HL-60 (cell line): ENCODE measurements around the gene TBX21.

Source experiments
- DNase-seq, 2 experiments: peaks; one replicate each; pipeline ENCODE4 v3.0.0-alpha.2; 2010 to 2020; ENCODE audit warnings: low read depth in 1 of 2, low spot score in 1 of 2
- H3K27ac ChIP-seq: fragments of 250-450 bp; sonication (Bioruptor Pico); replicated peaks from 2 replicates; pipeline ENCODE4 v1.5.1; 2020; ENCODE audit warnings: mild to moderate bottlenecking, moderate library complexity
- H3K27me3 ChIP-seq: fragments of 250-450 bp; sonication (Bioruptor Pico); 2 replicates; pipeline ENCODE4 v1.5.1; 2021; ENCODE audit warnings: mild to moderate bottlenecking, moderate library complexity; ENCODE audit not compliant: insufficient read depth, poor library complexity, severe bottlenecking
- H3K4me3 ChIP-seq: replicated peaks from 2 replicates; pipeline ENCODE4 v1.5.1; 2011; ENCODE audit warnings: mild to moderate bottlenecking, control low read depth, low read length; ENCODE audit not compliant: insufficient read depth
- CTCF ChIP-seq: IDR thresholded peaks from one replicate; pipeline ENCODE4 v1.5.1; 2011; ENCODE audit warnings: low read length, control low read depth, inconsistent platforms; ENCODE audit not compliant: insufficient read depth
- GABPA ChIP-seq: IDR thresholded peaks from 2 replicates; pipeline ENCODE4 v1.6.1; 2012; ENCODE audit warnings: low read depth
- POLR2AphosphoS5 ChIP-seq: IDR thresholded peaks from 2 replicates; pipeline ENCODE4 v1.6.1; 2012; ENCODE audit warnings: low read depth
- REST ChIP-seq: IDR thresholded peaks from 2 replicates; pipeline ENCODE4 v1.6.1; 2012; ENCODE audit warnings: low read depth; ENCODE audit not compliant: insufficient replicate concordance
- SPI1 ChIP-seq: IDR thresholded peaks from 2 replicates; pipeline ENCODE4 v1.6.1; 2012; ENCODE audit warnings: low read depth, mild to moderate bottlenecking, borderline replicate concordance

The TBX21 gene

GRCh38 chr17:47694581-47695428, 38.2 kb upstream of the TBX21 start:
- DNase-seq = peak; percentile 66 to 74
- H3K4me3 ChIP-seq = peak overlapping the region; percentile 71

DNA sequence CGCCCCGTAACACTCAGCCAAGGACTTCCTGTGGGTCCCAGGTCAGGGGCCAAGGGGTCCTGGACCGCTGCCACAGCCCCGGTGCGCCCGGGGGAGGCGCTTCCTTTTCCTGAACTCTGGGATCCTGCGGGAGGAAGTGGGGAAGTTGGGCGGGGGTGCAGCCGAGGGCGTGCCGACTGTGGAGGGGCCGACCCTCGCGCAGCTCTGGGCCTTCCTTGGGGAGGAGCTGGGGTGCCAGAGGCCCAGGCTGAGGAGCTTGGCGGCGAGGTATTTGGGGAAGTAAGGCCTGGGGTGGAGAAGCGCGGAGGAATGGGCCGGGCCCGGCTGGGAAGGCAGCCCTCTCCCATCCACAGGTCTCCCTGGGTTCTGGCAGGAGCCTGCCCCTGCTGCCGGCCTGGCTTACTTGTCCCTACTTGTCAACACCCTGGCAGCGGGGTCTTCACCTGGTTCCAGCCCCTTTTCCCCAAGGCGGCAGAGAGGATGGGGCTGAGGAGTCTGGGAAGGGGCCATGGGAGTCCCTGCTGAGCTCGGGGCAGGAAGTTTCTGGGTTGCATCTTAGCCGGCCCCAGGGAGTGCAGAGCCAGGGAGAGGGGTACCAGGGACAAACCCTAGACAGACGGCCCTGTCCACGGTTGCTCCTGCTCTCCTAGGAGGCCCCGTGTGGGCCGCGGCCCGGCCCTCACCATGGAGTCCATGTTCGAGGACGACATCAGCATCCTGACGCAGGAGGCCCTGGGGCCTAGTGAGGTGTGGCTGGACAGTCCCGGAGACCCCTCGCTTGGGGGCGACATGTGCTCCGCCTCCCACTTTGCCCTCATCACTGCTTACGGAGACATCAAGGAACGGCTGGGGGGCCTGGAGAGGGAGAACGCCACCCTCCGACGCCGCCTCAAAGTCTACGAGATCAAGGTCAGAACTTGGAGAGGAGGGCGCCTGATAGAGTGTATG, 37.3 kb upstream of the TBX21 start:
- TF ChIP-seq SPI1 = peak; percentile 51; the same call in 1 of the 2 replicates
- no peak for TF ChIP-seq GABPA
- TF ChIP-seq POLR2AphosphoS5 = peak; percentile 64; the same call in 1 of the 2 replicates
- Histone ChIP-seq H3K27ac (peak overlapping the region; percentile 90), H3K4me3 (peak overlapping the region; percentile 71), H3K27me3 (no peaks in the 10 kb centered on the region)
- peak; percentile 86 to 89 for DNase-seq

More at GRCh38 chr17:47694581-47695428, 38.2 kb upstream of the TBX21 start:
- TF ChIP-seq CTCF = no peak
- peak; percentile 73; the same call in 1 of the 2 replicates for TF ChIP-seq POLR2AphosphoS5
- Histone ChIP-seq H3K27me3 (no peaks in the 10 kb centered on the region), H3K27ac (peak overlapping the region; percentile 90)

DNA sequence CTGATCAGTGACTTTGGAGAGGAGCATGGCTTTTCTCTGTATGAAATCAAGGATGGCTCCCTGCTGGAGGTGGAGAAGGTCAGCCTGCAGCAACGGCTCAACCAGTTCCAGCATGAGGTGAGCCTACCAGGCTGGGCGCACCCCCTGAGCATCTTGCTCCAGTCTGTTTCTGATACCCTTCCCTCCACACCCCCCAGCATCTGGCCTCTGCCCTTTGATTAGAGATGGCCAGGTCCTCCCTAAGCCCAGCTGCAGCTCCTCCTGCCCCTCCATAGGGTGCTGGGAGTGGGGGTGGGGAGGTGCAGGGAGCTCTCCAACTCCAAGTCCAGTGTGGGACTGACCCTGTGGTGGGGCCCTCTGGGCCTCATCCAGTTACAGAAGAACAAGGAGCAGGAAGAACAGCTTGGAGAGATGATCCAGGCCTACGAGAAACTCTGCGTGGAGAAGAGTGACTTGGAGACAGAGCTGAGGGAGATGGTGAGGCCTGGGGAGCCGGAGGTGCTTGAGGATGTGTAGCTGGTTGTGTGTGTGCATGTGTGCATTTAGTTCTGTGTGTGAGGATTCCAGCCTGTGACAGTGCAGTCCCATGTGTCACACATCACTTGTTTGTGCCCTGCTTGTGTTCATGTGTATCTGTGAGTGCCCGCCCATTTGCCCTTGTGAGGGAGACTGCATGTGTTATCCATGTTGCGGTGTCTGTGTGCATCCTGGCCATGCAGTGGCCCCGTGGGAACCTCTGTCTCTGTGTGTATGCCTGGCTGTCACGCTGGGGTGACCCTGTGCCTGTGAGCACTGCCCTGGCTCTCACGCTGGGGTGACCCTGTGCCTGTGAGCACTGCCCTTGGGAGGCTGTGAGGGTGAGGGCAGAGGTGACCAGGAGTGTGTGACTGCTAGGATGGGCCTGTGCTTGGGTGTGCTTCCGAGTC, 36.1 kb upstream of the TBX21 start:
- TF ChIP-seq POLR2AphosphoS5 (no peak), REST (no peak), SPI1 (no peak), GABPA (no peak), CTCF (no peak)
- Histone ChIP-seq H3K4me3 (no peak overlapping the region), H3K27ac (no peak overlapping the region), H3K27me3 (no peaks in the 10 kb centered on the region)
- DNase-seq = no peak

GRCh38 chr17:47697906-47698711, 34.9 kb upstream of the TBX21 start:
- H3K4me3 ChIP-seq = no peak overlapping the region
- DNase-seq = no peak
- H3K27me3 ChIP-seq = no peaks in the 10 kb centered on the region

More at GRCh38 chr17:47697906-47698711, 34.9 kb upstream of the TBX21 start:
- TF ChIP-seq REST = no peak
- TF ChIP-seq GABPA = no peak
- TF ChIP-seq POLR2AphosphoS5 = no peak
- no peak for TF ChIP-seq CTCF
- no peak for TF ChIP-seq SPI1
- no peak overlapping the region for H3K27ac ChIP-seq
